Measurements from ENCODE around the gene FBXL16. TPM values are rescaled to one million over a fixed set of nuclear protein-coding genes. Genes with fewer than 3 reads are reported as not detected.

FBXL16 gene
- polyA plus RNA-seq, 1 of the 3 experiments (the other 2 are of a cell fraction), result 19.8 TPM

DNA sequence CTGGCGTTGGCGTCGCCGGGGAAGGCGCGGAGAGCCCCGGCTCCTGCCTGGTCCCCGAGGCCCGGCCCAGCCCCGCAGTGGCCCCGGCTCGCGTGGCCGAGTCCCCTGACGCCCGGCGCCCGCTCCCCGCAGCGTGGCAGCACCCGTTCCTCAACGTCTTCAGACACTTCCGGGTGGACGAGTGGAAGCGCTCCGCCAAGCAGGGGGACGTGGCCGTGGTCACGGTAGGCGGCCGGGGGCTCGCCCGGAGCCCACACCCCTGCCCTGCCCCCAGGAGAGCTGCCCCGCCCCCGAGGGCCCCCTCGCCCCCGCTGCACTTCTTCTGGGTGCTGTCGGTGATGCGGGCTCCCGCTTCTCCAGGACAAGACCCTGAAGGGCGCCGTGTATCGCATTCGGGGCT is 56.0 kb downstream of the FBXL16 start:
- peak; percentile 74 for DNase-seq
- Histone ChIP-seq H3F3A (replicated peaks; ENCODE audit: insufficient read depth) (peaks cover 5% of the 10 kb centered on the region), H3K9me3 (no peaks in the 10 kb centered on the region), H3K9me2 (no peaks in the 10 kb centered on the region), H4K20me1 (ENCODE audit: insufficient read depth) (no peaks in the 10 kb centered on the region), H3K27me3 (ENCODE audit: insufficient read depth) (no peaks in the 10 kb centered on the region), H3K36me3 (replicated peaks in 1 of 2; ENCODE audit: control insufficient read depth in 1 of 2, insufficient read depth in 2 of 2, low read length in 1 of 2) (peaks cover 0 to 13% of the 10 kb centered on the region in 2 experiments), H3K4me3 (ENCODE audit: low read depth in 2 of 2, low read length in 1 of 2) (peak overlapping the region; percentile 70 to 76), H3K27ac (ENCODE audit: low read depth in 2 of 2, low read length in 1 of 2) (peak overlapping the region; percentile 51 to 60), H3K4me2 (peak overlapping the region; percentile 91), H3K9ac (peak overlapping the region; percentile 85), H3K79me2 (ENCODE audit: insufficient read depth) (peaks cover 19% of the 10 kb centered on the region; the same call in 1 of the 2 replicates), H2AFZ (ENCODE audit: low read depth) (peak overlapping the region; percentile 65; the same call in 1 of the 2 replicates), H3K4me1 (ENCODE audit: control insufficient read depth in 1 of 2, insufficient read depth in 2 of 2, low read depth in 1 of 2, low read length in 1 of 2) (peaks cover 4 to 29% of the 10 kb centered on the region in 2 experiments; a peak in 2 of 4 replicates)
- POLR2A ChIA-PET, result interaction anchor here (0.7 to 1.2 kb wide), 6 partner anchors 9 to 79 kb away, joined by 3 to 4 read pairs (median 3); partner anchors contain the start of genes METTL26 and STUB1
- WGBS (ENCODE audit: low lambda C conversion rate), result 6% methylated on average over 13 of the region's 44 CpGs
- TF ChIP-seq NFIC (IDR thresholded peaks at IDR 0.05; ENCODE audit: borderline replicate concordance) (no peak), MXI1 (IDR thresholded peaks at IDR 0.05; ENCODE audit: low read depth, low read length) (no peak), YY1 (IDR thresholded peaks at IDR 0.05; ENCODE audit: low read depth) (no peak)
- CTCF ChIA-PET, result interaction anchor here (1.0 to 7.8 kb wide), 6 partner anchors 10 to 31 kb away, joined by 3 to 92 read pairs (median 12); partner anchors contain the start of genes METTL26, RHOT2, STUB1 and WFIKKN1

DNA sequence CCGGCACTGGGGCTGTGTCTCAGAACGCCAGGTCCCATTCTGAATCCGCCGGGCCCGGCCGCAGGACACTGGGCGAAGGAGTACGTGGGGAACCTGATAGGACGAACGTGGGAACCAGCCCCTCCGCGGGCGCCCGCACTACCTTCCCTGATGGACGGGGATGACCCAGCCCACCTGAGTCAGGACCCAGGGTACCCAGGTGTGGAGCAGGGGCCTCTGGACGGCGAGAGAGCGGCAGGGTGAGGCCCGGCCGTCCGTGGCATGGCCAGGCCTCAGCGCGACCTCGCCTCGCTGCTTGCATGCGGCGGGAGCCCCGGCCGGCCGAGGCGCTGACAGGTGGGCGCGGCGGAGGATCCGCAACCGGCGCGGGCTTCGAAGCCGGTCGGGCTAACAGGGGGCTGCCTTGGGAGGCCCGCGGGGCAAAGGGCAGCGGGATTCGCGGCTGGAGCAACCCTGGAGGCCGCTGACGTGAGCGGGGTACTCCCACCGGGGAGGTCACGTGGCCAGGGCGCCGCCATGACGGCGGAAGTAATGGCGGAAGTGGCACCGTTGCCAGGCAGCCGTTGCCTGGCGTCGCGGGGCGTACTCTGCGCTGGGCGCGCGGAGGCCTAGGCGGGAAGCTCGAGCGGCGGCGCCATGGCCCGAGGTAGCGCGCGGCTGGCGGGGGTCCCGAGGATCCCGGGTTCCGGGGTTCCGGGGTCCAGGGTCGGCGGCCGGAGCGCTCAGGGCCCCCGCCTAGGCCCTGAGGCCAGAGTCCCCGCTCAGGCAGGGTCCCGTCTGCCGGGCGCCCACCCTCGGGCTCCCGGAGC is 56.6 kb downstream of the FBXL16 start, which contains the start of gene WDR90:
WDR90 (plus strand) TSS at position 585 of the 809 bp plus-strand sequence; CDS start at position 637, 52 bp downstream.
- Histone ChIP-seq H3K36me3 (replicated peaks in 1 of 2; ENCODE audit: control insufficient read depth in 1 of 2, insufficient read depth in 2 of 2, low read length in 1 of 2) (peaks cover 0 to 11% of the 10 kb centered on the region in 2 experiments), H3K79me2 (ENCODE audit: insufficient read depth) (peaks cover 19% of the 10 kb centered on the region; the same call in 1 of the 2 replicates), H4K20me1 (ENCODE audit: insufficient read depth) (no peaks in the 10 kb centered on the region), H3K9me3 (no peaks in the 10 kb centered on the region), H3K27me3 (ENCODE audit: insufficient read depth) (no peaks in the 10 kb centered on the region), H3F3A (replicated peaks; ENCODE audit: insufficient read depth) (peaks cover 5% of the 10 kb centered on the region), H3K9ac (peak within 1 kb of the TSS; percentile 85), H3K4me3 (ENCODE audit: low read depth in 2 of 2, low read length in 1 of 2) (peak within 1 kb of the TSS; percentile 70 to 76), H2AFZ (ENCODE audit: low read depth) (peak within 1 kb of the TSS; percentile 65; the same call in 1 of the 2 replicates), H3K27ac (ENCODE audit: low read depth in 2 of 2, low read length in 1 of 2) (peak within 1 kb of the TSS; percentile 77 to 80), H3K4me2 (peak within 1 kb of the TSS; percentile 91), H3K9me2 (no peaks in the 10 kb centered on the region), H3K4me1 (ENCODE audit: control insufficient read depth in 1 of 2, insufficient read depth in 2 of 2, low read depth in 1 of 2, low read length in 1 of 2) (peaks cover 4 to 29% of the 10 kb centered on the region in 2 experiments; a peak in 2 of 4 replicates)
- DNase-seq, result peak; percentile 99
- POLR2A ChIA-PET, result interaction anchor here (0.7 to 1.6 kb wide), 8 partner anchors 10 to 79 kb away, joined by 3 to 5 read pairs (median 3); partner anchors contain the start of genes METTL26 and STUB1
- CTCF ChIA-PET, result interaction anchor here (0.7 to 7.8 kb wide), 22 partner anchors 10 to 257 kb away, joined by 3 to 92 read pairs (median 5); partner anchors contain the start of genes METTL26, RHBDL1, RHOT2 and STUB1
- 0 out of 2 replicates have a peak, but pooled peaks have one; percentile 49 for TF ChIP-seq POLR2AphosphoS5 (IDR thresholded peaks at IDR 0.05; ENCODE audit: low read depth, low read length)
- peak; percentile 72 for TF ChIP-seq ELF1 (IDR thresholded peaks at IDR 0.05)
- TF ChIP-seq, protein P1, sequence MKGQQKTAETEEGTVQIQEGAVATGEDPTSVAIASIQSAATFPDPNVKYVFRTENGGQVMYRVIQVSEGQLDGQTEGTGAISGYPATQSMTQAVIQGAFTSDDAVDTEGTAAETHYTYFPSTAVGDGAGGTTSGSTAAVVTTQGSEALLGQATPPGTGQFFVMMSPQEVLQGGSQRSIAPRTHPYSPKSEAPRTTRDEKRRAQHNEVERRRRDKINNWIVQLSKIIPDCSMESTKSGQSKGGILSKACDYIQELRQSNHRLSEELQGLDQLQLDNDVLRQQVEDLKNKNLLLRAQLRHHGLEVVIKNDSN (IDR thresholded peaks at IDR 0.05; ENCODE audit: borderline replicate concordance, low read depth), result peak; percentile 98
- no peak for TF ChIP-seq RFX5 (IDR thresholded peaks at IDR 0.05; ENCODE audit: low read length)
- peak; percentile 99 for TF ChIP-seq MXI1 (IDR thresholded peaks at IDR 0.05; ENCODE audit: low read depth, low read length)
- peak; percentile 67 for TF ChIP-seq CHD2 (IDR thresholded peaks at IDR 0.05; ENCODE audit: low read length, partially characterized antibody)
- TF ChIP-seq, protein P2, sequence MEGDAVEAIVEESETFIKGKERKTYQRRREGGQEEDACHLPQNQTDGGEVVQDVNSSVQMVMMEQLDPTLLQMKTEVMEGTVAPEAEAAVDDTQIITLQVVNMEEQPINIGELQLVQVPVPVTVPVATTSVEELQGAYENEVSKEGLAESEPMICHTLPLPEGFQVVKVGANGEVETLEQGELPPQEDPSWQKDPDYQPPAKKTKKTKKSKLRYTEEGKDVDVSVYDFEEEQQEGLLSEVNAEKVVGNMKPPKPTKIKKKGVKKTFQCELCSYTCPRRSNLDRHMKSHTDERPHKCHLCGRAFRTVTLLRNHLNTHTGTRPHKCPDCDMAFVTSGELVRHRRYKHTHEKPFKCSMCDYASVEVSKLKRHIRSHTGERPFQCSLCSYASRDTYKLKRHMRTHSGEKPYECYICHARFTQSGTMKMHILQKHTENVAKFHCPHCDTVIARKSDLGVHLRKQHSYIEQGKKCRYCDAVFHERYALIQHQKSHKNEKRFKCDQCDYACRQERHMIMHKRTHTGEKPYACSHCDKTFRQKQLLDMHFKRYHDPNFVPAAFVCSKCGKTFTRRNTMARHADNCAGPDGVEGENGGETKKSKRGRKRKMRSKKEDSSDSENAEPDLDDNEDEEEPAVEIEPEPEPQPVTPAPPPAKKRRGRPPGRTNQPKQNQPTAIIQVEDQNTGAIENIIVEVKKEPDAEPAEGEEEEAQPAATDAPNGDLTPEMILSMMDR (IDR thresholded peaks at IDR 0.05), result no peak
- TF ChIP-seq, protein P3, sequence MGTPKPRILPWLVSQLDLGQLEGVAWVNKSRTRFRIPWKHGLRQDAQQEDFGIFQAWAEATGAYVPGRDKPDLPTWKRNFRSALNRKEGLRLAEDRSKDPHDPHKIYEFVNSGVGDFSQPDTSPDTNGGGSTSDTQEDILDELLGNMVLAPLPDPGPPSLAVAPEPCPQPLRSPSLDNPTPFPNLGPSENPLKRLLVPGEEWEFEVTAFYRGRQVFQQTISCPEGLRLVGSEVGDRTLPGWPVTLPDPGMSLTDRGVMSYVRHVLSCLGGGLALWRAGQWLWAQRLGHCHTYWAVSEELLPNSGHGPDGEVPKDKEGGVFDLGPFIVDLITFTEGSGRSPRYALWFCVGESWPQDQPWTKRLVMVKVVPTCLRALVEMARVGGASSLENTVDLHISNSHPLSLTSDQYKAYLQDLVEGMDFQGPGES (IDR thresholded peaks at IDR 0.05; ENCODE audit: low read depth, low read length), result no peak
- TF ChIP-seq GABPA (IDR thresholded peaks at IDR 0.05; ENCODE audit: low read depth), result peak; percentile 85
- TF ChIP-seq TAF1 (IDR thresholded peaks at IDR 0.05; ENCODE audit: borderline replicate concordance, low read depth, low read length), result peak; percentile 73; the same call in 1 of the 2 replicates
- TF ChIP-seq, protein P4, sequence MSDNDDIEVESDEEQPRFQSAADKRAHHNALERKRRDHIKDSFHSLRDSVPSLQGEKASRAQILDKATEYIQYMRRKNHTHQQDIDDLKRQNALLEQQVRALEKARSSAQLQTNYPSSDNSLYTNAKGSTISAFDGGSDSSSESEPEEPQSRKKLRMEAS (IDR thresholded peaks at IDR 0.05; ENCODE audit: low read depth), result peak; percentile 95
- TF ChIP-seq SIN3A (IDR thresholded peaks at IDR 0.05; ENCODE audit: borderline replicate concordance, low read depth, low read length), result peak; percentile 97
- TF ChIP-seq, protein P5, sequence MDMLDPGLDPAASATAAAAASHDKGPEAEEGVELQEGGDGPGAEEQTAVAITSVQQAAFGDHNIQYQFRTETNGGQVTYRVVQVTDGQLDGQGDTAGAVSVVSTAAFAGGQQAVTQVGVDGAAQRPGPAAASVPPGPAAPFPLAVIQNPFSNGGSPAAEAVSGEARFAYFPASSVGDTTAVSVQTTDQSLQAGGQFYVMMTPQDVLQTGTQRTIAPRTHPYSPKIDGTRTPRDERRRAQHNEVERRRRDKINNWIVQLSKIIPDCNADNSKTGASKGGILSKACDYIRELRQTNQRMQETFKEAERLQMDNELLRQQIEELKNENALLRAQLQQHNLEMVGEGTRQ (IDR thresholded peaks at IDR 0.05; ENCODE audit: borderline replicate concordance, low read depth, low read length), result peak; percentile 78
- TF ChIP-seq YY1 (IDR thresholded peaks at IDR 0.05; ENCODE audit: low read depth), result peak; percentile 93
- 24% methylated on average over 8 of the region's 91 CpGs for WGBS (ENCODE audit: low lambda C conversion rate)
